ENCODE data around the gene AMDHD1.

- TF ChIP-seq POLR2A (IDR thresholded peaks at IDR 0.05) = no peak
- TF ChIP-seq POLR2AphosphoS5 (IDR thresholded peaks at IDR 0.05) = no peak
These were observed 47.0 kb downstream of the AMDHD1 start for GRCh38 chr12:95990136-95990535.

Data from transverse colon (tissue), 3 donors.